Adipocyte (in vitro differentiated cells): ENCODE results near the gene H3-3A.

ENCODE experiments used
- DNase-seq: peaks from one replicate; pipeline ENCODE4 v3.0.0-alpha.2; 2015; ENCODE audit warnings: low read depth
- H3K27me3 ChIP-seq: replicated peaks from 2 replicates; pipeline ENCODE4 v1.7.0; 2013; ENCODE audit warnings: mild to moderate bottlenecking, low read length, moderate library complexity; ENCODE audit not compliant: control insufficient read depth, insufficient read depth
- H3K36me3 ChIP-seq: 2 replicates; pipeline ENCODE4 v1.7.0; 2013; ENCODE audit warnings: low read length, mild to moderate bottlenecking, moderate library complexity; ENCODE audit not compliant: control insufficient read depth, insufficient read depth, severe bottlenecking
- H3K4me1 ChIP-seq: 2 replicates; pipeline ENCODE4 v1.7.0; 2013; ENCODE audit warnings: mild to moderate bottlenecking, low read length, moderate library complexity; ENCODE audit not compliant: control insufficient read depth, insufficient read depth
- H3K4me3 ChIP-seq: 2 replicates; pipeline ENCODE4 v1.7.0; 2013; ENCODE audit warnings: mild to moderate bottlenecking, low read length, moderate library complexity
- H3K9ac ChIP-seq: 2 replicates; pipeline ENCODE4 v1.7.0; 2013; ENCODE audit warnings: mild to moderate bottlenecking, low read length, moderate library complexity
- H3K9me3 ChIP-seq: 2 replicates; pipeline ENCODE4 v1.7.0; 2013; ENCODE audit warnings: mild to moderate bottlenecking, low read length, moderate library complexity; ENCODE audit not compliant: control insufficient read depth

H3-3A gene

DNA sequence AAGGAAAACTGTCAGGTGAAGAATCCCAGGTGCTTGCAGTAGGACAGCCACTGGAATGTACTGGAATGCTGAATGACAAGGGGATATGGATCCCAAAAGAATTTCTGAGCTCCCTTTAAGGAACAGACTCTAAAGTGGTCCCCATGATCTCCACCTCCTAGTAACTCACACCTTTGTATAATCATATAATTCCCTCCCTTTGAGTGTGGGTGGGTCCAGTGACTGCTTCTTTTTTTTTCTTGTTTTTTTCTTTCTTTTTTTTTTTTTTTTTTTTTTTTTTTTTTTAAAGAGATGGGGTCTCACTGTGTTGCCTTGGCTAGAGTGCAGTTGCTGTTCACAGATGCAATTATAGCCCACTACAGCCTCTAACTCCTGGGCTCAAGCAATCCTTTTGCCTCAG lies 28.5 kb upstream of the H3-3A start:
- H3K36me3 ChIP-seq = no peaks in the 10 kb centered on the region
- no peak for DNase-seq
- H3K9ac ChIP-seq = no peak overlapping the region

DNA sequence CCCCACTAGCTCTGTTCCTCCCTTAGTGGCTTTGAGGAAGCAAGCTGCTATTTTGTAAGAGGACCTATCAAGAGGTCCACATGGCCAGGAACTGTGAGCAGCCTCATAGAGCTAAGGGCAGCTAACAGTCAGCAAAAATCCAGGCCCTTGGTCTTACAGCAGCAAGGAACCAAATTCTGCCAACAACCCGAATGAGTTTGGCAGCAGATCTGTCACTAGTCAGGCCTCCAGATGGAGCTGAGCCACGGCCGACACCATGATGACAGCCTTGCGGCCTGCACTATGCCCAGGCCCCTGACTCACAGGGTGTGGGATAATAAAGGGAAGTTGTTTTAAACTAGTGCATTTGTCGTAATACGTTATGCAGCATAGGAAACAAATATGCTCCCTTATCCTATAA lies 28.0 kb upstream of the H3-3A start:
- DNase-seq = peak; percentile 32

More for the DNA sequence above, 28.5 kb upstream of the H3-3A start:
- Histone ChIP-seq H3K9me3 (no peaks in the 10 kb centered on the region), H3K4me3 (no peak overlapping the region), H3K4me1 (peaks cover 12% of the 10 kb centered on the region), H3K27me3 (no peaks in the 10 kb centered on the region)

DNA sequence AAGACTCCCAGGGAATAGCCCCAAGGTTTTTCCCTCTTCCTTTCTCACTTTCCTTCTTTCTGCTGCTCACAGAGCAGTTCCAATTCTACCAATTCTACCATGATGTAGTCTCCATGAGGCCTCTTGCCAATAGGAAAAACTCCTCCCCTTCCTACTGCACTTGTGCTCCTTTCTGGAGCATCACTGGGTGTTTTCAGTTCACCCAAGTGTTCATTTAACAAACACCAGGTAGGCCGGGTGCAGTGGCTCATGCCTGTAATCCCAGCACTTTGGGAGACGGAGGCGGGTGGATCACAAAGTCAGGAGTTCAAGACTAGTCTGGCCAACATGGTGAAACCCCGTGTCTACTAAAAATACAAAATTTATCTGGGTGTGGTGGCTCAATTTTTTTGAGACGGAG lies 26.6 kb upstream of the H3-3A start:
- no peaks in the 10 kb centered on the region for H3K36me3 ChIP-seq
- peaks cover 12% of the 10 kb centered on the region for H3K4me1 ChIP-seq
- H3K9ac ChIP-seq = no peak overlapping the region
- H3K27me3 ChIP-seq = peaks cover 5% of the 10 kb centered on the region
- no peak overlapping the region for H3K4me3 ChIP-seq
- no peaks in the 10 kb centered on the region for H3K9me3 ChIP-seq
- DNase-seq = no peak

More for the DNA sequence above, 28.0 kb upstream of the H3-3A start:
- no peak overlapping the region for H3K9ac ChIP-seq
- peaks cover 12% of the 10 kb centered on the region for H3K4me1 ChIP-seq
- no peaks in the 10 kb centered on the region for H3K9me3 ChIP-seq
- H3K27me3 ChIP-seq = no peaks in the 10 kb centered on the region
- H3K4me3 ChIP-seq = no peak overlapping the region
- H3K36me3 ChIP-seq = no peaks in the 10 kb centered on the region

DNA sequence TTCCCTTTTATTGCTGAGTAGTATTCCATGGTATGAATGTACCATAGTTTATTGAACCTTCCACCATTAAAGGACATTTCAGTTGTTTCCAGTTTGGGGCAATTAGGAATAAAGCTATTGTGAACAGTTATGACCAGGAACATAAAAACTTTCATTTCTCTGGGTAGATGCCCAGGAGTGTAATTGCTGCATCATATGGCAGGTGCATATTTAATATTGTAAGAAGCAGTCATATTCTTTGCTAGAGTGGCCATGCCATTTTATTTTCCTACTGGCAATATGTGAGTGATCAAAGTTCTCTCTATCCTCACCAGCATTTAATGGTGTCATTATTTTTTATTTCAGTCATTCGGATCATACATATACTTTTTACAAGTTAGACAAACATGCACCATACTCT lies 23.9 kb upstream of the H3-3A start:
- Histone ChIP-seq H3K9ac (no peak overlapping the region), H3K4me1 (peaks cover 12% of the 10 kb centered on the region), H3K36me3 (no peaks in the 10 kb centered on the region), H3K9me3 (no peaks in the 10 kb centered on the region), H3K4me3 (no peak overlapping the region), H3K27me3 (peaks cover 15% of the 10 kb centered on the region)
- no peak for DNase-seq

DNA sequence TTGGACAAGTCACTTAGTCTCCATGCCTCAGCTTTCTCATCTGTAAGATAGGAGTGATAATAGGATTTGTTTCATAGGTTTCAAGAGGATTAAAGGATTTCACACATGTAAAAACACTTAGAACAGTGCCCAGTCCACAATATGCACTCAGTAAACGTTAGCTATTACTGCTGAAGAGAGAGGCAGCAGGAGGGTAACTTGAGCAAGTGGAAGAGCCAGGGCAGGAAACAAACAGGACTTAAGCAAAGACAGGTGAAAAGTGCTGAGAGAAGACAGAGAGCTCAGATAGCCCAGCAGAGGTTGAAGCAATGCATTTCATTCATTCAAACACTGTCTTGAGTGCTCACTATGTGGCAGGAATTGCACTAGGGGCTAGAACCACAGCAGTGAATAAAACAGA lies 21.1 kb upstream of the H3-3A start:
- no peak overlapping the region for H3K4me3 ChIP-seq
- H3K9me3 ChIP-seq = no peaks in the 10 kb centered on the region
- no peak overlapping the region for H3K9ac ChIP-seq
- H3K36me3 ChIP-seq = no peaks in the 10 kb centered on the region
- H3K27me3 ChIP-seq = peaks cover 15% of the 10 kb centered on the region
- no peak for DNase-seq
- peaks cover 3% of the 10 kb centered on the region for H3K4me1 ChIP-seq

DNA sequence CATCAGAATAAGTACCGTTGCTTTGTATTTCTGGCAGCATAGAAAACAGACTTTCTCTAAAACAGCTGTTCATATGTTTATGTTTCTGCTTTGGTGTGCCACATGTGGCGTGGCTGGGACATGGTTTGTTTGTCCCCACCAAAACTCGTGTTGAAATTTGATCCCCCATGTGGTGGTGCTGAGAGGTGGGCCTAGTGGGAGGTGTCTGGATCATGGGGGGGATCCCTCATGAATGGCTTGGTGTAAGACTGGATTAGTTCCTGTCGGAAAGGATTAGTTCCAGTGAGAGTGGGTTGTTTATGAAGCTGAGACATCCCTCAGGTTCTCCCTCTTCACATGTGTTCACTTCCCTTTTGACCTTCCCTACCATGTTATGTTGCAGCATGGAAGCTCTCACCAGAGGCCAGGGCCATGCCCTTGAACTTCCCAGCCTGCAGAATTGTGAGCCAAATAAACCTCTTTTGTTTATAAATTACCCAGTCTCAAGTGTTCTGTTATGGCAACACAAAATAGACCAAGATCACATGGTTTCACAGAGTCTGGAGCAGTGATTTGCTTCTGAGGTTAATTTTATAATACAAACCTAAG lies 17.9 kb upstream of the H3-3A start:
- Histone ChIP-seq H3K4me3 (no peak overlapping the region), H3K9ac (no peak overlapping the region), H3K36me3 (no peaks in the 10 kb centered on the region), H3K4me1 (peaks cover 16% of the 10 kb centered on the region), H3K27me3 (peaks cover 15% of the 10 kb centered on the region), H3K9me3 (no peaks in the 10 kb centered on the region)
- DNase-seq = no peak

DNA sequence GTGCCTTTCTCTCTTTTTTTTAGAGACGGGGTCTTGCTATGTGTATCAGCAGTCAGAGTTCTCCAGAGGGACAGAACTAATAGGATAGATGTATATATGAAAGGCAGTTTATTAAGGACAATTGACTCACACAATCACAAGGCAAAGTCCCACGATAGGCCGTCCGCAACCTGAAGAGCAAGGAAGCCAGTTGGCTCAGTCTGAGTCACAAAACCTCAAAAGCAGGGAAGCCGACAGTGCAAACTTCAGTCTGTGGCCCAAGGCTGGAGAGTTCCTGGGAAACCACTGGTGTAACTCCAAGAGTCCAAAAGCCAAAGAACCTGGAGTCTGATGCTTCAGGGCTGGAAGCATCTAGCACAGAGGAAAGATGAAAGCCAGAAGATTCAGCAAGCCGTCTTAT lies 16.3 kb upstream of the H3-3A start:
- no peak for DNase-seq
- Histone ChIP-seq H3K4me3 (no peak overlapping the region), H3K36me3 (no peaks in the 10 kb centered on the region), H3K9me3 (no peaks in the 10 kb centered on the region), H3K27me3 (peaks cover 6% of the 10 kb centered on the region), H3K9ac (no peak overlapping the region), H3K4me1 (peaks cover 16% of the 10 kb centered on the region)

DNA sequence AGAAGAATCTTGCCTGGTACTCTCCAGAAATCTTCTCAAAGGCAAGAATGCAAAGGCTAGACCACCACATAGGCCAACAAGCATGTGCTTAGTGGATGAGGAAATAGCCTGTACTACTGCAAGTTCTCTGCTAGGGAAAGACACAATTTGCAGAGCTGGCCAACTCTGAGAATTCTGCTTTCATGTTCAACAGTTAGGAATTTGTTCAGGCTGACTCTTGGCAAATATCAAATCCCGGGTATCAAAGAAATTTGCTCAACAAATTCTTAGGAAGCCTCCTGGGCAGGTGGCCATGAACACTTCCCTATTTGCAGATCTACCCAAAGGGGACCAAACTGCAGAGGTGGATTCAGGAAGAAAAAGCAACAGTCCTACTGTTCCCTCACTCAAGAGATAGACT lies 15.0 kb upstream of the H3-3A start:
- peaks cover 16% of the 10 kb centered on the region for H3K4me1 ChIP-seq
- no peak overlapping the region for H3K4me3 ChIP-seq
- H3K27me3 ChIP-seq = no peaks in the 10 kb centered on the region
- H3K9me3 ChIP-seq = no peaks in the 10 kb centered on the region
- peak; percentile 38 for DNase-seq
- no peaks in the 10 kb centered on the region for H3K36me3 ChIP-seq
- no peak overlapping the region for H3K9ac ChIP-seq

DNA sequence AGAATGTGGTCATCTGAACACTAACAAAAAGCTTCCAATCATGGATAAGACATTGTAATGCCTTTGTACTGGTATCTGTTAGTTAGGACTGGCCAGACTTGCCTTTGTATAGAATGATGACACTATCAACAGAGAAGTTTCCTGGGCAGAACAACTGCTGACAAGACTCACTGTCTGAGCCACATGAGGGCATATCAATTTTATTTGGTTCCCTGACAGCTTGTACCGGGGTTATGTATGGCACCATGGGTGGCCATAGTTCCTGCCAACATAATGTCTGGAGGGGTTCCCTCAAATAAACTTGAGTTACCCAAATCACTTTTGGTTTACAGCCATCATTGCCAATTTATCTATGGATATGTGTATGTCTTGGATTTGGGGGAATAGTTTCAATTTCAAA lies 13.6 kb upstream of the H3-3A start:
- no peak overlapping the region for H3K4me3 ChIP-seq
- peaks cover 16% of the 10 kb centered on the region for H3K4me1 ChIP-seq
- no peaks in the 10 kb centered on the region for H3K9me3 ChIP-seq
- H3K9ac ChIP-seq = no peak overlapping the region
- H3K27me3 ChIP-seq = no peaks in the 10 kb centered on the region
- DNase-seq = no peak
- no peaks in the 10 kb centered on the region for H3K36me3 ChIP-seq

DNA sequence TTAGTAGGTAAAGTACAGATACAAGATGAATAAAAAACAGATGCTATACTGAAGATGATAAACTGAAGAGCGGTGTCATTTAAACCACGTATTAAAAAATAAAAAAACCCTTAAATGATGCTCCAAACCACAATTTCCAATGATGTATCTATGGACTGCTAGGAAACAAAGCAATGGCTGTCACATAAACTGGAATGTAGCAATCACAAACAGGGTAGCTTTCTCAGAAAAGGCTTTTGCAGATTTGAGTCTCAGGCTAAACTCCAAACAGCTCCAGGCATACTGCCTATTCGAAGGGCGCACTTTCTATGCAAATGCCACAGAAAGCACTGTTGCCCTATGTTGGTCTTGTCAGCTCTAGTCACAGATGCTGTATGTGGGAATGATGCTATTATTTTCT lies 12.4 kb upstream of the H3-3A start:
- H3K4me3 ChIP-seq = no peak overlapping the region
- H3K9me3 ChIP-seq = no peaks in the 10 kb centered on the region
- H3K36me3 ChIP-seq = no peaks in the 10 kb centered on the region
- H3K9ac ChIP-seq = no peak overlapping the region
- no peak for DNase-seq
- H3K4me1 ChIP-seq = peaks cover 16% of the 10 kb centered on the region
- no peaks in the 10 kb centered on the region for H3K27me3 ChIP-seq

DNA sequence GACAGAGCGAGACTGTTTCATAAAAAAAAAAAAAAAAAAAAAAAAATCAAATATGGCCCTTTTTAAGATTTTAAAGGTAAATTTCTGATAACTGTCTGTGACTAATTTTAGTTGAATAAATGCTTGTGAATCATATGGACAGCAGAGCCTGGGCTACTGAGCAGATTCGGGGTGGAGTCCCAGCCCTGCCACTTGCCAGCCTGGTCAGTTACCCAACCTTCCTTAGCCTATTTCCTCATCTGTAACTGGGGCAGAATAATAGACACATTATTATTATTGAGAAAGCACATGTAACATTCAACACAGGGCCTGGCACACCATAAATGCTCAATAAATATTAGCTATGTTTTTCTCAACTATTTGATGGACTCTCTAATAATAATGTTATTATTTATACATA lies 11.2 kb upstream of the H3-3A start:
- no peak overlapping the region for H3K9ac ChIP-seq
- no peaks in the 10 kb centered on the region for H3K9me3 ChIP-seq
- peaks cover 14% of the 10 kb centered on the region for H3K4me1 ChIP-seq
- no peaks in the 10 kb centered on the region for H3K27me3 ChIP-seq
- no peaks in the 10 kb centered on the region for H3K36me3 ChIP-seq
- peak; percentile 17 for DNase-seq
- H3K4me3 ChIP-seq = no peak overlapping the region

DNA sequence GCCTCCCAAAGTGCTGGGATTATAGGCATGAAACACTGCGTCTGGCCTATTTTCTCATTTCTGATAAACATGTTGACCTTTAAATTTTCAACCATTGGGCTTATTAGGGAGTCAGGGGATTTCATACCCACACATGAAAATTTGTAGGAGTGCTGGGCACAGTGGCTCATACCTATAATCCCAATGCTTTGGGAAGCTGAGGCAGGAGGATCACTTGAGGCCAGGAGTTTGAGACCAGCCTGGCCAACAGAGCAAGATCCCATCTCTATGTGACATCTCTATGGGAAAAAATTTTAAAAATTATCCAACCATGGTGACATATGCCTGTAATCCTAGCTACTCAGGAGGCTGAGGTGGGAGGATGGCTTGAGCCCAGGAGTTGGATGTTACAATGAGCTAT lies 10.5 kb upstream of the H3-3A start:
- no peak for DNase-seq
- H3K9me3 ChIP-seq = no peaks in the 10 kb centered on the region
- no peaks in the 10 kb centered on the region for H3K36me3 ChIP-seq
- no peak overlapping the region for H3K4me3 ChIP-seq
- H3K4me1 ChIP-seq = peaks cover 7% of the 10 kb centered on the region
- no peaks in the 10 kb centered on the region for H3K27me3 ChIP-seq
- H3K9ac ChIP-seq = no peak overlapping the region
